ENCODE measurements around the gene AIMP1.

DNA sequence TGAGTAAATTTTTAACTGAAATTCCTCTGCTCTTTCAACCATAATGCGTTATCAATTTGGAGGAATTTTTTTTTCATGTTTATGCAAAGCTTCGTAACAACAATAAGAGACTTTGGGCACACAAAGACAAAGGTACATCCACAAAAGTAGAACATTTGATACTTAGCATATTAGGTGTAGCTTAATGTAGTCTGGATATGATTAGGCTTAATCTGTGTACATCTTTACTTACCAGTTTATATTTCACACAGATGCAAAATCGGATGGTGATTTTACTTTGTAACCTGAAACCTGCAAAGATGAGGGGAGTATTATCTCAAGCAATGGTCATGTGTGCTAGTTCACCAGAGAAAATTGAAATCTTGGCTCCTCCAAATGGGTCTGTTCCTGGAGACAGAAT, 20.3 kb downstream of the AIMP1 start:
- no peak for TF ChIP-seq POLR2AphosphoS5 (IDR thresholded peaks at IDR 0.05; ENCODE audit: low read depth)
- TF ChIP-seq, protein P1, sequence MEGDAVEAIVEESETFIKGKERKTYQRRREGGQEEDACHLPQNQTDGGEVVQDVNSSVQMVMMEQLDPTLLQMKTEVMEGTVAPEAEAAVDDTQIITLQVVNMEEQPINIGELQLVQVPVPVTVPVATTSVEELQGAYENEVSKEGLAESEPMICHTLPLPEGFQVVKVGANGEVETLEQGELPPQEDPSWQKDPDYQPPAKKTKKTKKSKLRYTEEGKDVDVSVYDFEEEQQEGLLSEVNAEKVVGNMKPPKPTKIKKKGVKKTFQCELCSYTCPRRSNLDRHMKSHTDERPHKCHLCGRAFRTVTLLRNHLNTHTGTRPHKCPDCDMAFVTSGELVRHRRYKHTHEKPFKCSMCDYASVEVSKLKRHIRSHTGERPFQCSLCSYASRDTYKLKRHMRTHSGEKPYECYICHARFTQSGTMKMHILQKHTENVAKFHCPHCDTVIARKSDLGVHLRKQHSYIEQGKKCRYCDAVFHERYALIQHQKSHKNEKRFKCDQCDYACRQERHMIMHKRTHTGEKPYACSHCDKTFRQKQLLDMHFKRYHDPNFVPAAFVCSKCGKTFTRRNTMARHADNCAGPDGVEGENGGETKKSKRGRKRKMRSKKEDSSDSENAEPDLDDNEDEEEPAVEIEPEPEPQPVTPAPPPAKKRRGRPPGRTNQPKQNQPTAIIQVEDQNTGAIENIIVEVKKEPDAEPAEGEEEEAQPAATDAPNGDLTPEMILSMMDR (IDR thresholded peaks at IDR 0.05; ENCODE audit: insufficient read depth, low read length): no peak
